ENCODE data around the gene SPRYD3.

DNA sequence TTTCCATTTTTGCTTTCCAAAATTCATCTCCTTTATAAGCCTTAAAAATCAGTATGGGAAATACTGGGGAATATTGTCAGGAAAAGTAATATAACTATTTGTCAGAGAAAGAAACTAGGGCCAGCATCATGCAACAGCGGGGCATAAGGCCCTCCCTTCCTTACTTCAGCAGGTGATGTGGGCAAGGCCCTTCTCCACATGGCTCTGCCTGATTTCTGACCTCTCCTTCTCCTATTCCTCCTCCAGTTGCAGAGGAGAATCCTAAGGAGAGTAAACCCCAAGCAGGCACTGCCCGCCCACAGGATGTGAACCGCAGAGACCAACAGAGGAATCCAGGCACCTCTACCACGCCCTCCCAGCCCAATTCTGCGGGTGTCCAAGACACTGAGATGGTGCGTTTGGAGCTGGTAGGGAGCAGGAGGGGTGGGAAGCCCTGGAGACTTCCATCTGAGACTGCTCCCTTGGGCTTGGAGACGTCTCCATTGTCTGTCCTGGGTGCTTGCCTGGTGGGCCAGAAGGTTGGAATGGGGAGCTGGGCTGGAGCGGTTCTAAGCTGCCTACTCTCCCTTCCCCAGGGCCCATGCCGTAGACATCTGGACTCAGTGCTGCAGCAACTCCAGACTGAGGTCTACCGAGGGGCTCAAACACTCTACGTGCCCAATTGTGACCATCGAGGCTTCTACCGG, 21.4 kb upstream of the SPRYD3 start:
- TF ChIP-seq, protein P1, sequence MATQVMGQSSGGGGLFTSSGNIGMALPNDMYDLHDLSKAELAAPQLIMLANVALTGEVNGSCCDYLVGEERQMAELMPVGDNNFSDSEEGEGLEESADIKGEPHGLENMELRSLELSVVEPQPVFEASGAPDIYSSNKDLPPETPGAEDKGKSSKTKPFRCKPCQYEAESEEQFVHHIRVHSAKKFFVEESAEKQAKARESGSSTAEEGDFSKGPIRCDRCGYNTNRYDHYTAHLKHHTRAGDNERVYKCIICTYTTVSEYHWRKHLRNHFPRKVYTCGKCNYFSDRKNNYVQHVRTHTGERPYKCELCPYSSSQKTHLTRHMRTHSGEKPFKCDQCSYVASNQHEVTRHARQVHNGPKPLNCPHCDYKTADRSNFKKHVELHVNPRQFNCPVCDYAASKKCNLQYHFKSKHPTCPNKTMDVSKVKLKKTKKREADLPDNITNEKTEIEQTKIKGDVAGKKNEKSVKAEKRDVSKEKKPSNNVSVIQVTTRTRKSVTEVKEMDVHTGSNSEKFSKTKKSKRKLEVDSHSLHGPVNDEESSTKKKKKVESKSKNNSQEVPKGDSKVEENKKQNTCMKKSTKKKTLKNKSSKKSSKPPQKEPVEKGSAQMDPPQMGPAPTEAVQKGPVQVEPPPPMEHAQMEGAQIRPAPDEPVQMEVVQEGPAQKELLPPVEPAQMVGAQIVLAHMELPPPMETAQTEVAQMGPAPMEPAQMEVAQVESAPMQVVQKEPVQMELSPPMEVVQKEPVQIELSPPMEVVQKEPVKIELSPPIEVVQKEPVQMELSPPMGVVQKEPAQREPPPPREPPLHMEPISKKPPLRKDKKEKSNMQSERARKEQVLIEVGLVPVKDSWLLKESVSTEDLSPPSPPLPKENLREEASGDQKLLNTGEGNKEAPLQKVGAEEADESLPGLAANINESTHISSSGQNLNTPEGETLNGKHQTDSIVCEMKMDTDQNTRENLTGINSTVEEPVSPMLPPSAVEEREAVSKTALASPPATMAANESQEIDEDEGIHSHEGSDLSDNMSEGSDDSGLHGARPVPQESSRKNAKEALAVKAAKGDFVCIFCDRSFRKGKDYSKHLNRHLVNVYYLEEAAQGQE (IDR thresholded peaks at IDR 0.05; ENCODE audit: low read depth) = no peak
- no peak for TF ChIP-seq RAD21 (IDR thresholded peaks at IDR 0.05; ENCODE audit: low read depth)
- no peak for TF ChIP-seq EP300 (IDR thresholded peaks at IDR 0.05; ENCODE audit: borderline replicate concordance)
- TF ChIP-seq TAF1 (IDR thresholded peaks at IDR 0.05; ENCODE audit: low read depth) = no peak
- TF ChIP-seq ZBTB7A (IDR thresholded peaks at IDR 0.05; ENCODE audit: low read depth) = no peak
- TF ChIP-seq, protein P2, sequence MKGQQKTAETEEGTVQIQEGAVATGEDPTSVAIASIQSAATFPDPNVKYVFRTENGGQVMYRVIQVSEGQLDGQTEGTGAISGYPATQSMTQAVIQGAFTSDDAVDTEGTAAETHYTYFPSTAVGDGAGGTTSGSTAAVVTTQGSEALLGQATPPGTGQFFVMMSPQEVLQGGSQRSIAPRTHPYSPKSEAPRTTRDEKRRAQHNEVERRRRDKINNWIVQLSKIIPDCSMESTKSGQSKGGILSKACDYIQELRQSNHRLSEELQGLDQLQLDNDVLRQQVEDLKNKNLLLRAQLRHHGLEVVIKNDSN (IDR thresholded peaks at IDR 0.05) = no peak
- TF ChIP-seq FOXM1 (IDR thresholded peaks at IDR 0.05; ENCODE audit: borderline replicate concordance, low read depth) = no peak
- TF ChIP-seq, protein P3, sequence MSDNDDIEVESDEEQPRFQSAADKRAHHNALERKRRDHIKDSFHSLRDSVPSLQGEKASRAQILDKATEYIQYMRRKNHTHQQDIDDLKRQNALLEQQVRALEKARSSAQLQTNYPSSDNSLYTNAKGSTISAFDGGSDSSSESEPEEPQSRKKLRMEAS (IDR thresholded peaks at IDR 0.05) = no peak

Measured in Ishikawa (cell line).